ENCODE results near the gene STK32B.

STK32B gene

GRCh38 chr4:5412296-5412695 is 361.0 kb downstream of the STK32B start:
- H3K4me3 Mint-ChIP-seq = no peak overlapping the region
- H3K27me3 Mint-ChIP-seq (ENCODE audit: low read depth, poor library complexity) = peaks cover 12% of the 10 kb centered on the region
- H3K9me3 Mint-ChIP-seq = peaks cover 10% of the 10 kb centered on the region
- H3K36me3 Mint-ChIP-seq (ENCODE audit: low read depth) = peaks cover 2% of the 10 kb centered on the region
- no peak for DNase-seq
- no peaks in the 10 kb centered on the region for H3K4me1 Mint-ChIP-seq
- TF ChIP-seq CTCF (IDR thresholded peaks at IDR 0.05) = no peak
- no peak overlapping the region for H3K27ac Mint-ChIP-seq

DNA sequence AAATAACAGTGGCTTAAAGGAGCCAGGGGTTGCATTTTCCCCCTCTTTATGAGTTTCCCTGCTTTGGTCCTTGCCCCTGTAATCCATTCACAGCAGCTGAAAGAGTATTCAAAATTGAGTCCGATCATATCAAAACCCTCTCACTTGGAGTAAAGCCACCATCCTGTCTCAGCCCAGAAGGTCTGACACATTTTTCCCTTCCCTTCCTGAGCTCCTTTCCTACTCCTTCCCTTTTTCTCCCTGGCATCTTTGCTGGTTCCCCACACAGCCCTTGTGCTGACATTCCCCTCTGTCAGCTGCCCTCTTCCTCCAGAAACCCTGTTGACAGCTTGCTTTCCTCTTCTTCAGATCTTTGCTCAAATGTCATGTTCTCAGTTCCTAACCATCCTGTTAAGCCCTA is 361.5 kb downstream of the STK32B start:
- Mint-ChIP-seq H3K27me3 (ENCODE audit: low read depth, poor library complexity) (peaks cover 15% of the 10 kb centered on the region), H3K9me3 (peaks cover 11% of the 10 kb centered on the region), H3K36me3 (ENCODE audit: low read depth) (peaks cover 5% of the 10 kb centered on the region), H3K4me1 (no peaks in the 10 kb centered on the region), H3K27ac (no peak overlapping the region), H3K4me3 (no peak overlapping the region)
- DNase-seq = no peak
- no peak for TF ChIP-seq CTCF (IDR thresholded peaks at IDR 0.05)

GRCh38 chr4:5416637-5417036 is 365.4 kb downstream of the STK32B start:
- Mint-ChIP-seq H3K4me1 (no peaks in the 10 kb centered on the region), H3K4me3 (no peak overlapping the region), H3K9me3 (peaks cover 21% of the 10 kb centered on the region), H3K27ac (no peak overlapping the region), H3K36me3 (ENCODE audit: low read depth) (peaks cover 5% of the 10 kb centered on the region), H3K27me3 (ENCODE audit: low read depth, poor library complexity) (peaks cover 11% of the 10 kb centered on the region)
- TF ChIP-seq CTCF (IDR thresholded peaks at IDR 0.05) = no peak
- DNase-seq = no peak

DNA sequence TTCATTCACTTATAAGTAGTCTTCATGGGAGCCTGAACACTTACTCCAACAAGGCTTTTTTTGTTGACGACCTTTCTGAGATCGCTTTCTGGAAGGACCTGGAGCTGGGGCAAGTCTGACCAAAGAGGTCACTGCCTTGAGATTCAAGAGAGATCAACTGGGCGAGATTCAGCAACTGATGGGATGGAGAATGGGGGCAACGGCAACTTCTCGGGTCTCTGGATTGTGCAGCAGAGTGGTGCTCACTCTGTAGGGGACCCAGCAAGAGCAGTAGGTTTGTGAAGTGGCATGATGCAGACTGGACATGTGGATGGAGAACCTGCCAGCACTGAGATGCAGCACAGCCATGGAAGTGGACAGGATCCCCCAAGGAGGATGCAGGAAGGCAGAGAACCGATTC is 369.0 kb downstream of the STK32B start:
- no peak for TF ChIP-seq CTCF (IDR thresholded peaks at IDR 0.05)
- DNase-seq = no peak
- Mint-ChIP-seq H3K27ac (no peak overlapping the region), H3K36me3 (ENCODE audit: low read depth) (peaks cover 5% of the 10 kb centered on the region), H3K9me3 (peaks cover 21% of the 10 kb centered on the region), H3K4me1 (peaks cover 5% of the 10 kb centered on the region), H3K27me3 (ENCODE audit: low read depth, poor library complexity) (peaks cover 12% of the 10 kb centered on the region), H3K4me3 (no peak overlapping the region)

DNA sequence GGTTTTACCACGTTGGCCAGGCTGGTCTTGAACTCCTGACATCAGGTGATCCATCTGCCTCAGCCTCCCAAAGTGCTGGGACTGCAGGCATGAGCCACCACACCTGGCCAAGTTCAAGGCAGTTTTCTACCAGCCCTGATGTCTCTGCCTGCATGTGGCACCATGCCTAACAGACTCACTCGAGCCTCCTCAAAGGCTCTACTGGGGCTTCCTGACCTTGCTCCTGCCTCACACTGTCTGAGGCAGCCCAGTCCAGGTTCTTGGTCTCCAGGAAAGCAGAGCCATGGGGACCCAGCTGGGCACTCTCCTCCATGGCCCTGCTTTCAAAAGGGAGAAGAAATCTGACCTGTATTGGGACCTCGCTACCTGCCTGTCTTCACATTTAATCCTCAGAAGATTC is 370.1 kb downstream of the STK32B start:
- DNase-seq = no peak
- Mint-ChIP-seq H3K4me1 (peaks cover 5% of the 10 kb centered on the region), H3K27me3 (ENCODE audit: low read depth, poor library complexity) (peaks cover 12% of the 10 kb centered on the region), H3K27ac (no peak overlapping the region), H3K36me3 (ENCODE audit: low read depth) (peaks cover 5% of the 10 kb centered on the region), H3K9me3 (peaks cover 21% of the 10 kb centered on the region), H3K4me3 (no peak overlapping the region)
- TF ChIP-seq CTCF (IDR thresholded peaks at IDR 0.05) = no peak

GRCh38 chr4:5422195-5422594 is 370.9 kb downstream of the STK32B start:
- peaks cover 4% of the 10 kb centered on the region for H3K36me3 Mint-ChIP-seq (ENCODE audit: low read depth)
- H3K27ac Mint-ChIP-seq = no peak overlapping the region
- H3K4me3 Mint-ChIP-seq = no peak overlapping the region
- peaks cover 5% of the 10 kb centered on the region for H3K4me1 Mint-ChIP-seq
- peaks cover 15% of the 10 kb centered on the region for H3K9me3 Mint-ChIP-seq
- no peak for TF ChIP-seq CTCF (IDR thresholded peaks at IDR 0.05)
- H3K27me3 Mint-ChIP-seq (ENCODE audit: low read depth, poor library complexity) = peaks cover 12% of the 10 kb centered on the region
- no peak for DNase-seq

Measured in nephron progenitor cell (in vitro differentiated cells).